T-helper 1 cell treated with Interleukin-12 subunit alpha and Interleukin-12 subunit beta and Interleukin-4 antibody, amounts not matched to agents 30 μg/mL and 1 μg/mL, for 36 hours (primary cell): ENCODE results near the gene PTPRQ.

ENCODE experiments used
- H3K27ac Mint-ChIP-seq: one replicate; pipeline ENCODE4 v1.8.0; 2021; ENCODE audit warnings: mild to moderate bottlenecking, mixed read lengths
- H3K27me3 Mint-ChIP-seq: one replicate; pipeline ENCODE4 v1.8.0; 2021; ENCODE audit warnings: low read depth, mixed read lengths
- H3K36me3 Mint-ChIP-seq: one replicate; pipeline ENCODE4 v1.8.0; 2021; ENCODE audit warnings: low read depth, mixed read lengths
- H3K4me1 Mint-ChIP-seq: one replicate; pipeline ENCODE4 v1.8.0; 2021; ENCODE audit warnings: low read depth, mixed read lengths
- H3K4me3 Mint-ChIP-seq: one replicate; pipeline ENCODE4 v1.8.0; 2021; ENCODE audit warnings: mild to moderate bottlenecking, moderate library complexity, mixed read lengths
- H3K9me3 Mint-ChIP-seq: one replicate; pipeline ENCODE4 v1.8.0; 2021; ENCODE audit warnings: mixed read lengths

PTPRQ gene

GRCh38 chr12:80576641-80577418 is 132.8 kb downstream of the PTPRQ start:
- Mint-ChIP-seq H3K27me3 (no peaks in the 10 kb centered on the region), H3K4me1 (no peaks in the 10 kb centered on the region), H3K27ac (no peak overlapping the region), H3K4me3 (no peak overlapping the region), H3K36me3 (no peaks in the 10 kb centered on the region), H3K9me3 (peaks cover 4% of the 10 kb centered on the region)

DNA sequence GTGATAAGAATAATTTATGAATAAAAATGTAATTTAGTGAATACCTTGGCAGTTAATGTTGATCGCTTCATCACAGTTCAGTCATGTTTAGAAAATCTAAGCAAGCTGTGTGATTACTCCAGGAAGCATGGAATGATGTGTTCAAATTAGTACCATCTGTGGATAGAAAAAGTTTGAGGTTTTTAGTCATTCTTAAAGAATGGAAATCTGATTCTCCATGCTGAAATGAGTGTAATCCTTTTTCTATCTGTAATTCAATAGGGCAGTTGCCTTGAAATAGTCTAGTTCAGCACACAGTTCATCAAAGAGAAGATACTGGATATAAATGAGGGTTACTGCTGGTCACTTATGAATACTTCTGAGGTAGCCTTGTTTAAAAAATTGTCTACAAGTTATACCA is 136.2 kb downstream of the PTPRQ start:
- H3K4me1 Mint-ChIP-seq: no peaks in the 10 kb centered on the region
- no peaks in the 10 kb centered on the region for H3K36me3 Mint-ChIP-seq

DNA sequence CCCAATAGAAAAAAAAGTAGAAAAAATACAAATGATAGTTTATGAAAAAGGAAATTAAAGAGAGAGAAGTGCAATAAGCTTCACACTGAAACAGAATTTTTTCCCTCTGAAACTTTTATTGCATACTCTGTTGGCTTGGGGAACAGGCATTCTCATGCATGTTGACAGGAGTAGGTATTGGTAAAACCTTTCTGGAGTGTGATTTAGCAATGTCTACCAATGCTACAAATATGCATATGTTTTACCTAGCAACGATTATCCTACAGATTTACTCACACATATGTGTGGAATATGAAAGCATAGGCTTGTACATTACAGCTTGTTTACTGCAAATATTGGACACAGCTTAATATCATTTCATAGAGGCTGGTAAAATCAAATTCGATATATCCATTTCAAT is 137.7 kb downstream of the PTPRQ start:
- Mint-ChIP-seq H3K27me3 (no peaks in the 10 kb centered on the region), H3K9me3 (peaks cover 5% of the 10 kb centered on the region), H3K36me3 (no peaks in the 10 kb centered on the region), H3K27ac (no peak overlapping the region), H3K4me3 (no peak overlapping the region), H3K4me1 (no peaks in the 10 kb centered on the region)

More for the DNA sequence above, 136.2 kb downstream of the PTPRQ start:
- Mint-ChIP-seq H3K9me3 (peaks cover 4% of the 10 kb centered on the region), H3K4me3 (no peak overlapping the region), H3K27me3 (no peaks in the 10 kb centered on the region), H3K27ac (no peak overlapping the region)

- H3K27me3 Mint-ChIP-seq: no peaks in the 10 kb centered on the region
- H3K27ac Mint-ChIP-seq: no peak overlapping the region
- no peaks in the 10 kb centered on the region for H3K36me3 Mint-ChIP-seq
- H3K9me3 Mint-ChIP-seq: peaks cover 4% of the 10 kb centered on the region
- H3K4me3 Mint-ChIP-seq: no peak overlapping the region
- H3K4me1 Mint-ChIP-seq: no peaks in the 10 kb centered on the region
Observed at GRCh38 chr12:80582431-80582830, 138.4 kb downstream of the PTPRQ start.

DNA sequence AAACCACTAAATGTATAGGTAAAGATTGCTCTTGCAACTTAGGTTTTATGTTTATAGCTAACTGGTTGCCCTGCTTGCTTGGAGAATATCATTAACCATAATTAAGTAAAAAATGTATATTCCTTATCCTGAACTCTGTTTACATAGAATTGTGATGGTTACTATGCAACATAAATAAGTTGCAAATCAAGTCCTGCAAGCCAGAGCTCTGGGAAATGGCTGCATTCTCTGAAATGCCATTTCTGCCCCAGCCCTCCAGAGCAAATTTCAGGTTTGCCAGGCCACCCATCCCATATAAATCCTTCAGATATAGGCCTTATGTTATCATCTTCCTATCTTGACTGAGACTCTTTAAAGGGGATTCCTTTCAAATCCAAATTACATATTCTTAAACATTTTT is 145.0 kb downstream of the PTPRQ start:
- no peaks in the 10 kb centered on the region for H3K4me1 Mint-ChIP-seq
- no peaks in the 10 kb centered on the region for H3K36me3 Mint-ChIP-seq
- H3K27me3 Mint-ChIP-seq: no peaks in the 10 kb centered on the region
- H3K9me3 Mint-ChIP-seq: peaks cover 4% of the 10 kb centered on the region
- H3K4me3 Mint-ChIP-seq: no peak overlapping the region
- H3K27ac Mint-ChIP-seq: no peak overlapping the region

- Mint-ChIP-seq H3K27ac (no peak overlapping the region), H3K9me3 (peaks cover 4% of the 10 kb centered on the region), H3K36me3 (no peaks in the 10 kb centered on the region), H3K4me1 (no peaks in the 10 kb centered on the region), H3K4me3 (no peak overlapping the region), H3K27me3 (no peaks in the 10 kb centered on the region)
Observed at GRCh38 chr12:80590085-80590484, 146.1 kb downstream of the PTPRQ start.

DNA sequence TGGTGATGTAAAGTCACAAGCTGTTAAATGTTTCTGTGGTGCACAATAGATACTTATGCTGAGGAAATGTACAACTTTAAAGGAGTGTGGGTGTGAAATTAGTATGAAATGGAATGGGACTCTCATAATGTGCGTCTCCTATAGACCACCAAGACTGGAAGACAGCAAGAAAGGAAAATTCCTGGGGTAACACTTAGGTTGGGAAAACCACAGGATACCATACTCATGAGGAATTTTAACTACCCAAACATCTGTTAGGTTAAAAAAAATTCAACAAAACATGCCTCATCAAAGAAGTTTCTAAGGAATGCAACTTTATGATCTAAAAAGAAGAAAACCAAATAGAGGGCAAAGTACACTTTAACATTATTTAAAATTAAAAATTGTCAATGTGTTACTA is 149.7 kb downstream of the PTPRQ start:
- Mint-ChIP-seq H3K27ac (no peak overlapping the region), H3K27me3 (no peaks in the 10 kb centered on the region), H3K4me1 (no peaks in the 10 kb centered on the region), H3K9me3 (no peaks in the 10 kb centered on the region), H3K36me3 (no peaks in the 10 kb centered on the region), H3K4me3 (no peak overlapping the region)

DNA sequence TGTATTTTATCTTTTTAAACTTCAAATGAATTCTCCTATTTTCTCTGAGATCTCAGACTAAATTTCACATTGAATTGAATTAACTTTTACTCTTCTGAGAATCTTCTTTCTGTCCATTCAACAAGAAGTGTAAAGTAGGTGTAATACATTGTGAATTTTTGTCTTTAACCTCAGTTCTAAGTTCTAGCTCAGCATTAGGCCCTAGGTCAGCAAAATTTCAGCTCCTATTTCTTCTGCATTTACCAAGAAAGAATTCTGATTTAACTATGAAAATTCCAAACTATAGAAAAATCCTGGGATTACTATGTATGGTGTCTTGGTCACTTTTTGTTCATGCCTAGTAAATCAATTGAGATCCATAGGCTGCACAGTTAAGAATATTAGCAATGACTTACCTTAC is 152.5 kb downstream of the PTPRQ start:
- Mint-ChIP-seq H3K36me3 (no peaks in the 10 kb centered on the region), H3K4me1 (no peaks in the 10 kb centered on the region), H3K27ac (no peak overlapping the region), H3K27me3 (no peaks in the 10 kb centered on the region), H3K4me3 (no peak overlapping the region), H3K9me3 (no peaks in the 10 kb centered on the region)

DNA sequence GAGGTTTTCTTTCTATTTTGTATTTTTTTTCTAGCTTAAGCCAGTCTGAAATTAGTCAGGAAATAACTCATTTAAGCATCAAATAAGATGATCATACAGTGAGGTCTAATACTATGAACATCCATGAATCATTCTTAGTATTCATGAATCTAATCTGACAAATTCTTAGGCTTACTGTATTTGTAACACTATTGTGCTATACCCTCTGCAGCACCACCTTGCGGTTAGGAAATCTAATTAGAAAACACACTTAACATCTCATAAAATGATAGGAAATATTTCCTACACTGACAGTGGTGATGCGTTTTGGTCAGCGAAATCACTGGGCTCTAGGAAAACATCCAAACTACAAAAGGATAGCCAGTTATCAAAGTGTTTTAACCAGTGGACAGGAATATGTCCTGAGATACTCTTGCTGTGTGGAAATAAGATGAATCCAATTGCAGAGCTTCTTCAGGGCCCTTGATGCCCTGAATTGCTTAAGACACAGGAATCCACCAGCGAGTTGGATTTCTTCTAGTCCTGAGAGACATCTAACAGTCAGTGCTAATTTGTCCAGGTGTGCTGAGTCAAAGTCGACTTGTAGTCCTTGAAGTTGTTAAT is 154.1 kb downstream of the PTPRQ start:
- Mint-ChIP-seq H3K4me3 (no peak overlapping the region), H3K36me3 (no peaks in the 10 kb centered on the region), H3K4me1 (no peaks in the 10 kb centered on the region), H3K9me3 (no peaks in the 10 kb centered on the region), H3K27ac (no peak overlapping the region), H3K27me3 (no peaks in the 10 kb centered on the region)

DNA sequence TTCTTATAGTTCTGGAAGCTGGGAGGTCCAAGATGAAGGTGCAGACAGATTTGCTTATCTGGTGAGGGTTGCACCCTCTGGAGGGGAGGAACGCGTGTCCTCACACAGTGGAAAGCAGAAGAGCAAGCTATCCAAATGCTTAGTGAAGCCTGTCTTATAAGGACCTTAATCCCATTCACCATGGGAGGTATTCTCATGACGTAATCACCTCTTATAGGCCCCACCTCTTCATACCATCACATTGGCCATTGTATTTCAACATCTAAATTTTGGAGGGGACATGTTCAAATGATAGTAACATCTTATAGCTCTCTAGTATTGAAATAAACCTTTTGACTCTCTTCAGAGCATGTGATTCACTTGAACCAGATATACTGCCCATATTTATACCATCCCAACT is 158.4 kb downstream of the PTPRQ start:
- Mint-ChIP-seq H3K36me3 (no peaks in the 10 kb centered on the region), H3K27ac (no peak overlapping the region), H3K4me1 (no peaks in the 10 kb centered on the region), H3K27me3 (no peaks in the 10 kb centered on the region), H3K4me3 (no peak overlapping the region), H3K9me3 (no peaks in the 10 kb centered on the region)

DNA sequence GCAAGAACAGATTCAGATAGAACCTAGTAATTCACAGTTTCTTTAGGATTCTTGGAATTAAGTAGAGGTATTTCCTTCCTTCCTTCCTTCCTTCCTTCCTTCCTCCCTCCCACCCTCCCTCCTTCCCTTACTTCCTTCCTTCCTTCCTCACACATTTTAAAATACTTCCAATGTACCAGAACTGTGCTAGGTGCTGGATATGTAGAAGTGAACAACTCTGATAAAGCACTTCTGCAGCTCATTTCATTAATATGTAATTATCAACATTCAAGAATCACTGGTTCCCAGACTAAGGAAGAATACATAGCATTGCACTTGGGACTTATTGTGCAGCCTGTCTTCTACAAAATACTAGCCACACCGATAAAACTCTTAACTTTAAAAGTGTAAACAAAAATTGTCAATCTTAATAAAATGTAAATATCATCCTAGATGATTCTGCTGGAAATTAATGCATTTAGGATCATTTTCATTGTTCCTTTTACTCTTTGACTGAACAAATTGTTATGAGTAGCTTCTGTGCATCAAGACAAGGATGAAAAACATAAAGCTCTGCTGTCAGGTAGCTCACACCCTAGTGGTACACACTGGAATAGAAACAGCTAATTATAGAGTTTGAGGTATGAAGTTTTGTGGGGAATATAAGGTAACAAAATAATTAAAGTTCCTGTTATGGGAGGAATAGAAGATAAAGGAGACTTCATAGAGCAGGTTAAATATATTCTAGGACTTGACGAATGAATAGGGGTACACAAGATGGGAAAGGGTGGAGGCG is 163.5 kb downstream of the PTPRQ start:
- Mint-ChIP-seq H3K4me3 (no peak overlapping the region), H3K27ac (no peak overlapping the region), H3K27me3 (no peaks in the 10 kb centered on the region), H3K36me3 (no peaks in the 10 kb centered on the region), H3K9me3 (no peaks in the 10 kb centered on the region), H3K4me1 (no peaks in the 10 kb centered on the region)

DNA sequence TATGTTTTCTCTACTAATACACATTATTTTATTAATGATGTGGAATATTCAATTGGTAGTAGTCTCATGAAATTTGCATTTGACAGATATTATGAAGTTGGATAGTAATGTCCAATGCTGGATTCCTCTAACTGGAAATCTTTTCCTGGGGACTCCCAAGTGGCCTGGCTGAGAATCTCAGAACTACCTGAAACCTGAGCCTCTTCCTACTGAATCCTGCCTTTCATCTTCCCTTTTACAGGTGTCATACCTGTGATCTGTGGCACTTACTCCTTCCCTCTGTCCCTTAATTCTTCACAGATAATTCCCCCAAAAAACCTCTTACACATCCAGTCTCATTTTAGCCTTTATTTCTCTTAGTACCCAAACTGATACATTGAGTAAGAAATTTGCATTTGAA is 173.7 kb downstream of the PTPRQ start:
- H3K27me3 Mint-ChIP-seq: no peaks in the 10 kb centered on the region
- no peak overlapping the region for H3K4me3 Mint-ChIP-seq
- no peaks in the 10 kb centered on the region for H3K4me1 Mint-ChIP-seq
- no peaks in the 10 kb centered on the region for H3K36me3 Mint-ChIP-seq
- no peaks in the 10 kb centered on the region for H3K9me3 Mint-ChIP-seq
- no peak overlapping the region for H3K27ac Mint-ChIP-seq

DNA sequence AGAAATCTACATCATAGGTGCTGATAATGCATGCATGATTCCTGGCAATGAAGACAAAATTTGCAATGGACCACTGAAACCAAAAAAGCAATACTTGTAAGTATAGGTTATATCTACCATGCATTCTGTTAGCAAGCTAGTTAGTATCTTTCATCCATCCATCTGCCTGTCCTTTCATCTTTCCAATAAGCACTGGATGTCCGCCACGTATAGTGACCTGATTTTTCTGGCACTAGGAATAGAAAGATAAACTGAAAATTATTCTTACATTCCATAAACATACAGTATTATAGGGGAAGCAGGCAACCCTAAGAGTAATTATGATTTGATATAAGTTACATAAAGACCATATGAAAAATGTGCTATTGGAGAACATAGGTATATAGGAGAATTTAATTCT is 176.2 kb downstream of the PTPRQ start:
- Mint-ChIP-seq H3K36me3 (no peaks in the 10 kb centered on the region), H3K9me3 (no peaks in the 10 kb centered on the region), H3K4me1 (no peaks in the 10 kb centered on the region), H3K27ac (no peak overlapping the region), H3K27me3 (no peaks in the 10 kb centered on the region), H3K4me3 (no peak overlapping the region)

GRCh38 chr12:80622271-80622670 is 178.2 kb downstream of the PTPRQ start:
- Mint-ChIP-seq H3K9me3 (no peaks in the 10 kb centered on the region), H3K4me3 (no peak overlapping the region), H3K4me1 (no peaks in the 10 kb centered on the region), H3K27ac (no peak overlapping the region), H3K27me3 (no peaks in the 10 kb centered on the region), H3K36me3 (no peaks in the 10 kb centered on the region)

DNA sequence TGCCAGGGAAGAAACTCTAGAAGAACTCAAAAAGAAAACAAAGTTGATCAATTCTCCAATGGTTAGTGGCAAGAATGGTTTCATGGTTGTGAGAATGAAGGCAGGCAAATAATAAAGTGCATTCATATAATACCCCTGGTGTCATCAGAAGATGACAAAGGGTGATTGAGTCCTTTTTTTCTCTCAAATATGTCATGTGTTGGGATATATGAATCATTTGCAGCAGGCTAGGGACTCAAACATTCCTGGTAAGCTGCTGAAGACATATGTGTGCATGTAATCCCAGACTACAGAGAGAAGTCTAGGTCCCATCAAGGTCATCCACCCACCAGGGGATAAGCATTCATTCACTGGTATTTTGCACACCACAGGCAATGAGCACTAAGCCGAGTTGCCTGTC is 181.0 kb downstream of the PTPRQ start:
- Mint-ChIP-seq H3K36me3 (no peaks in the 10 kb centered on the region), H3K27ac (no peak overlapping the region), H3K9me3 (no peaks in the 10 kb centered on the region), H3K4me1 (no peaks in the 10 kb centered on the region), H3K27me3 (no peaks in the 10 kb centered on the region), H3K4me3 (no peak overlapping the region)
